UCSD-AML1 (cell line): Measurements from ENCODE around the gene RCVRN.

Source experiments
- DNase-seq: peaks from one replicate; lab custom pipeline; 2025; ENCODE audit not compliant: unreplicated experiment; lab: John Stamatoyannopoulos, UW

The RCVRN gene

DNA sequence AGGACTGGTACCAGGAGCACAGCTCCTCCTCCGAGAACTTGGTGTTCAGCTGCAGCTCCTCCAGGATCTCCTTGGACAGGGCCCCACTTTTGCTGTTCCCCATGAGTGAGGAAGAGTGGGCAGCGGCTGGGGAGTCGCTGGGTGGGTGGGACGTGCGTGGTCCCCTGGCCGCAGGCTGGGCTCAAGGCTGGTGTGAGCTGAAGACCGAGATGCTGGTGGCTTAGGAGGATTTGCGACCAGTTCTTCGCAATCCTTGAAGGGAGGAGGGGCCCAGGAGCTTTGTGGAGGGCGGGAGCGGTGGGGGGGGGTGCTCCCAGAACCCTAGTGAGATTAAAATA is at the start of gene RCVRN:
Gene RCVRN, minus strand, starts transcription at position 194 of the 338 bp plus-strand sequence. Its CDS starts 91 bp downstream, at position 103.
- no peak for DNase-seq

- no peak for DNase-seq
These were observed 48.4 kb upstream of the RCVRN start for GRCh38 chr17:9953492-9953891.

GRCh38 chr17:9951803-9952202 is 46.7 kb upstream of the RCVRN start:
- DNase-seq: no peak

DNA sequence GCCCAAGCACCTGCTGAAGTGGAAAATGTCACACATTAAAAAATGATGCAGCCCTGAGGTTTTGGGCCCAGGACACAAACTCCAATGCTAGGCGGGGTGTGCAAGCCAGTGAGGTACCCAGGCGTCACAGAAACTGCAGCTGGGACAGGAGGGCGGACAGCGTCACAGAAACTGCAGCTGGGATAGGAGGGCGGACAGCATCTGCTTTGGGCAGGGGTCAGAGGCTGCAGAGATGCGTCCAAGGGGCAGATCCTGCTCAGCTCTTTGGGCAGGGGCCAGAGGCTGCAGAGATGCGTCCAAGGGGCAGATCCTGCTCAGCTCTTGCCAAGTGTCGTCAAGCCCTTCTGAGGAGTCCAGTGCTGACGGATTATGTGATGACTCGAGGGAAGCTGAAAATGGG is 43.9 kb upstream of the RCVRN start:
- no peak for DNase-seq

DNA sequence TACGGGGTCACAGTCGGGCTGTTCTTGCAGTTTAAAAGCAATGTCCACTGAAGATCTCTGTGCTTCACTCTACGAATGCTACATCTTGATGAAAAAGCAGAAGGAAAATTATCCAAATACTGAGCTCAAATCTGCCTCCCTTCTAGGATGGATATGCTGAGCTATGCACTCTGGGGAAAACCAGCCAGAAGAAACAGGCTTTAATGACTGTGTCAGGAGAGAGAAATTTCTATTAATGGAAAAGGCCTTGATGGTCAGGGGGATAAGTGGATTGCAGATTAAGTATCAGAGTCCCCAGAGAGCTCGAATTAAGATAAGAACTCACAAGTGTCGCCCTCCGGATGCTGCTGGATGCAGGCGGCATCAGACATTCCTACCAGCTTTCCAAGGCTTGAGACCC is 39.6 kb upstream of the RCVRN start:
- no peak for DNase-seq

DNA sequence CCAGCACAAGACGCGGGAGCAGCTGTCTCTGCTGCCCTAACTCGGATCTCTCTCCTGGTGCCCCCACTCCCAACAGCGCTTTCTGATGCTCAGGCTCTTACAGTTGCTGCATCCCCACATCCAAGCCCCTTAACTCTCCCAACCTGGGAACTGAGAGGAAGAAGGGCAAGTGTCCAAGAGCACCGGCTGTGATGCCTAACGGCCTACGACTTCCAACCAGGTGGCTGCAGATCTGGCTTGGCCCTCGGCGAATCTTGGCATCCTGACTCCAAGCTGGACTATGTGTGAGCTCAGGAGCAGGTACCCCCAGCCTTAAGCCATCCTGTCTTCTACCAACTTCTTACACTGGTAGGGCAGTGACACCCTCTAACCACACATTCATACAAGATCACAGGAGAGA is 38.3 kb upstream of the RCVRN start:
- no peak for DNase-seq

- no peak for DNase-seq
These were observed 37.8 kb upstream of the RCVRN start for GRCh38 chr17:9942885-9943284.

DNA sequence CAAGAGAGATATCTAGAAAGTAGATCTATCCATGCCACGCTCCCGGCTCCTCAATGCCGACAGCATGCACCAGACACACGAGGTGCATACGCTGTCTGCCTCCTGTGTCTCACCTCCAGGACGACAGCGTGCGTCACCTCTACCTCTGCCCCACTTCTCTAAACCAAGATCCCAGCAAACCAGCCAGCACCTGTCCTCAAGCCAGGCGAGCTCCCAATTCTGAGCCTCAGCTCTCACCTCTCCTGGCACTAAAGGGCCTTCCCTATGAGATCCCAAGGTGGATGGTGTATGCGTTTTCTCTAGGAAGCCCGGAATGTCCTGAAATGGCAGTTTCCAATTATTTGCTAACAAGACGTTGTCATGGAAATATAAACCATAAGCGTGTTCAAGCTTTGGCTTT is 36.2 kb upstream of the RCVRN start:
- DNase-seq: no peak

DNA sequence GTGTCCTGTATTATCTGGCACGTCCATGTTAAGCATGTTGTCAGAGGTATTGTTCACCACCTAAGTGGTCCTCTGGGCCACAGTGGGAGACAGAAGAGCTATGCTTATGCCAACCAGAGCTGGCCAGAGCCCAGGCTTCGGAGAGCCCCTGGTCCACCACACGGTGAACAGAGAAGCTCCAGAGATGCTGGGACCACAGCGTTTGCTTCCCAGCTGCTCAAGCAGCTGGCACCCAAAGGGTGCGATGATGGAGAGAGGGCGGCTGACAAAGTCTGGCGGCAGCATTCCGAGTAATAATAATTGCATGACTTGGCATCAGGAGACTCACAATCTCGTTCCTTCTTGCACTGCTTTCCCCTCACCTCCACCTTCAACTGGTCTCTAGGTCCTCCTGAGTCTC is 35.8 kb upstream of the RCVRN start:
- DNase-seq: no peak

DNA sequence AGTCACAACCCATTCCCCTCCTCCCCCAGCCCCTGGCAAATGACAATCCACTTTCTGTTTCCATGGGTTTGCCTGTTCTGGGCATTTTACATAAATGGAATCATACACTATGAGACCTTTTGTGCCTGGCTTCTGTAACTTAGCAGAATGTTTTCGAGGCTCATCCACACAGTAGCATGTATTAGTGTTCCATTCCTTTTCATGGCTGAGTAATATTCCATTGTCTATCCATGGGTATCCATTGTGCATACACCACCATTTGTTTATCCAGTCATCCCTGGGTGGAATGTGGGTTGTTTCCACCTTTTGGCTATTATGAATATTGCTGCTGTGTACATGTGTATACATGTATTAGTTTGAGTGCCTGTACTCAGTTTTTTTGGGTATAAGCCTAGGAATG is 33.7 kb upstream of the RCVRN start:
- no peak for DNase-seq

DNA sequence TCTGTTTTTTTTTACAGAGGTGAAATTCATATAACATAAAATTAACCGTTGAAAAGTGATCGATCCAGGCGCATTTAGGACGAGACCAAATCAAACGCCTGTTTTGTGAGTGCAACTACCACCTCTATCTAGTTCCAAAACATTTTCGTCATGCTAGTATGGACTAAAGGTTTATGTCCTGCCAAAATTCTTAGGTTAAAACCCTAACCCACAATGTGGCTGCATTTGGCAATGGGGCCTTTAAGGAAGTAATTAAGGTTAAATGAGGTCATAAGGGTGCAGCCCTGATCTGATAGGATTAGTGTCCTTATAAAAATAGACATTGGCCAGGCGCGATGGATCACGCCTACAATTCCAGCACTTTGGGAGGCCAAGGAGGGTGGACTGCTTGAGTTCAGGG is 32.8 kb upstream of the RCVRN start:
- no peak for DNase-seq

- DNase-seq: no peak
These were observed 32.2 kb upstream of the RCVRN start for GRCh38 chr17:9937241-9937761.

DNA sequence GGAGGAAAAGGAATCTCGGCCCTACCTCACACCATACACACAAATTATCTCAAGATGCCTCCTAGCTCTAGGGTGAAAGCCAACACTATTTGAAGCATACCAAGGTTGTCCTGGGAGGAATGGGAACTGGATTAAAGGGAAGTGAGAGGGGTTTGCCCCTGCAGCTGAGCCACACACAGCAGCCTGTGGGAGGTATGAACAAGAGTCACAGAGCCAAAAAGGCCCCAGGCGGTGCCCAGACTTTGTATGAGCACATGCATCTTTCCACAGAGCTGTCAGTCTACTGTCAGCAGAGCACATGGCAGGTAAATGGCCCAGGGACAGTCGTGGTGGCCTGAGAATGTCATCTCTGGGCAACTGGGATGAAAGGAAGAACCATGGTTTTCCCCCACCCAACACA is 31.0 kb upstream of the RCVRN start:
- no peak for DNase-seq

DNA sequence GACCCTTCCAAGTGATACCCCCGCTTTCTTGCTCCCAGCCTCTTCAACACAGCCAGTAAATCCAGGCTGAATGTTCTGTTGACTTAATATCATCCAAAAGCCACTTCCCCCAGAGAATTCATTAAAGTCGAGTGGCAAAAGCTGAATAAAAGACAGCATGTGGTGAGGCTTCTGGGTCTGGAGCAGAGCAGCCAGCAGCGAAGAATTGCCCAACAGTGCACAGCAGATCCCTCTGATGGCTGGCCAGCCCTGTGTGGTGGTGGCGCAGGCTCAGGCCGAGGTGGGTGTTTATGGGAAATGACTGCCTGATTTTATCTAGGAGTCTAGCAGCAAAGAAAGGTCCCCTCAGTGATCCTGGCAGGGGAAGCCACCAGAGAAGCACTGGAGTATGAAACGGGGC is 30.3 kb upstream of the RCVRN start:
- no peak for DNase-seq

DNA sequence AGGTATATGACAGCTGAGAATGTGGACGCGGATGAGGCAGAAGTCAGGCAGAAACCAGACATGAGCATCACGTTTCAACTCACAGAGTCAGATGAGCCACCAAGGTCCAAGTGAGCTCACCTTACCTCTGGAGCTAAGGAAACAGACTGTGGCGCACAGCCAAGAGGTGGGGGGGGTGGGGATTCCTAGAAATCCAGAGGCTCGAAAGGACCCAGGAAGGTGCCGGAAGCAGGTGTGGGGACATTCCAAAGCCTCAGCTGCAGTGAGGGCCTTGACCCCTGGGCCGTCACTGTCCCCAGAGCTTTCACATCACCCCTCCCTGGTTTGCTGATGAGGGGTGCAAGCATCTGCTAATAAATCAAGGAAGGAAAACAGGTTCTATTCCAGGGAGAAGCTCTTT is 29.3 kb upstream of the RCVRN start:
- no peak for DNase-seq

- no peak for DNase-seq
These were observed 27.4 kb upstream of the RCVRN start for GRCh38 chr17:9932491-9932890.

GRCh38 chr17:9931144-9931741 is 26.2 kb upstream of the RCVRN start:
- DNase-seq: no peak

GRCh38 chr17:9929871-9930270 is 24.8 kb upstream of the RCVRN start:
- no peak for DNase-seq

- no peak for DNase-seq
These were observed 23.7 kb upstream of the RCVRN start for GRCh38 chr17:9928601-9929333.

GRCh38 chr17:9926150-9926804 is 21.2 kb upstream of the RCVRN start:
- no peak for DNase-seq

DNA sequence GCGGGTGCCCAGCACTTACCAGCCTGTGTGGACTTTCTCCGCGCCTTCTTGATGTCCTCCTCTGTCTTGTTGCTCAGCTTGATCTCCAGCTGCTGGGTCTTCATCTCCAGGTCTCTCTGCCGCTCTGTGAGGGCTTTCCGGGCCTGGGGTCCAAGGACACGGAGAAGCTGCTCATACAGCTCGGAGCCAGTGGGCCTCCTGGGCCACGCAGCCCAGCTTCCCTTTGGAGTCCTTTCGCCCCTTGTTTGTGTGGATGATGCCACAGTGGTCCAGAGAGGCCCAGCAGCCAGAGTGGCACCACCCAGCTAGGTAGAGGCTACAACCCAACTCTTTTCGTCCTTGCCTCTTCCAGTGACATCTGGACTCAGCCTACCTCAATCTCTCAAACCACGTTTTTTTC is 20.4 kb upstream of the RCVRN start:
- no peak for DNase-seq

GRCh38 chr17:9924735-9925191 is 19.7 kb upstream of the RCVRN start:
- DNase-seq: peak; percentile 25
